Activated CD8-positive, alpha-beta memory T cell treated with anti-CD3 and anti-CD28 coated beads for 36 hours (primary cell): ENCODE results near the gene LRRC3. TPM values are rescaled to one million over a fixed set of nuclear protein-coding genes. Genes with fewer than 3 reads are reported as not detected.

ENCODE experiments used
- CTCF ChIA-PET: fragments of 350-600 bp; sonication (Branson Sonifier 250); formaldehyde crosslinking; loops from one replicate; lab custom pipeline; 2021; ENCODE audit warnings: antibody characterized with exemption; lab: Charles Lee
- POLR2A ChIA-PET: fragments of 350-600 bp; sonication (Branson Sonifier 250); formaldehyde crosslinking; loops from one replicate; lab custom pipeline; 2021; ENCODE audit warnings: antibody characterized with exemption; lab: Charles Lee
- total RNA-seq, 2 experiments: library from RNA; stranded (reverse); gene quantifications; one replicate each; pipeline ENCODE4 v1.2.3, GENCODE V29; 2021

The LRRC3 gene
- total RNA-seq, 2 experiments from 2014 or later: 1.0 TPM

GRCh38 chr21:44485796-44486195 is 30.5 kb downstream of the LRRC3 start:
- ChIA-PET CTCF (no interaction called here), POLR2A (no interaction called here)

DNA sequence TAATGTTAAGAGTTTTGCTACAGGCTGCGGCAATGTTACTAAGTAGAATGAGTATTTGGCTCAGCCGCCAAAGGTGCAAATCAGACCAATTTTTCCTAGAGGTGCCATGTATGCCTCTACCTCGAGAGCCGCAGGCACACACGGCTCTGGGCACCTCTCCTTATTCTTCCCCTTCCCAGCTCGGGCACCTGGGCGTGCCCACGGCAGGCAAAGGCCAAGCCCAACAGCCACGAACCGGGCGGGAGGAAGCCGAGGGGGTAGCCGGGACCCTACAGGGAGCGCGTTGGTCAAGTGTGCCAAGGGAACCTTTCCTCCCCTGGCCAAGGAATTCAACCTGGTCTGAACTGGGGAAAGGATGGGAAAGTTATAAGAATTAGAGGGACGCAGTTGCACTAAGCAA is 31.0 kb downstream of the LRRC3 start:
- ChIA-PET CTCF (no interaction called here), POLR2A (no interaction called here)

- ChIA-PET CTCF (interaction anchor here (0.5 to 1.2 kb wide), 3 partner anchors 31 to 51 kb away, joined by 3 to 4 read pairs (median 3); no protein-coding TSS in a partner anchor), POLR2A (no interaction called here)
These were observed 32.5 kb downstream of the LRRC3 start for GRCh38 chr21:44487831-44488230.

DNA sequence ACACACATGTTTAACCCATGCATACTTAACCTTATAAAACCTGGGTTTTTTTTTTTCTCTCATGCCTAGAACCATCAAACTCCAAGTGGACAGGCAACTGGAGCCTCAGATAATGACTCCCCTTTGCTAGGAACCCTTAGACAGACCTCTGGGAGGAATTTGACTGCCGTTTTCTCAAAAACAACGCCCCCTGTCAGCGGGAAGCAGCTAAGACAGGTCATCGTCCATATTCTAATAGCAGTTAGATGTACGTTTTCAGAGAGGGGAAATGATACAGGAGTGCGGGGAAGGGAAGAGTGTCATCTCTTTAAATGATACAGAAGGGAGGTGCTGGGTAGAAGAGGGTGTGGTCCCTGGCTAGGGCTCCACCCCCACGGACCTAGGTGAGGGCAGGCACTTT is 34.7 kb downstream of the LRRC3 start:
- CTCF ChIA-PET: interaction anchor here (0.6 to 1.2 kb wide), 2 partner anchors 10 to 38 kb away, joined by 3 to 5 read pairs; no protein-coding TSS in a partner anchor
- POLR2A ChIA-PET: no interaction called here

GRCh38 chr21:44490405-44490804 is 35.1 kb downstream of the LRRC3 start:
- POLR2A ChIA-PET: no interaction called here
- CTCF ChIA-PET: interaction anchor here (0.6 to 1.2 kb wide), 2 partner anchors 10 to 39 kb away, joined by 3 to 5 read pairs; no protein-coding TSS in a partner anchor

GRCh38 chr21:44490816-44491215 is 35.5 kb downstream of the LRRC3 start:
- CTCF ChIA-PET: interaction anchor here (1.2 kb wide), 1 partner anchor 11 kb away, joined by 5 read pairs; no protein-coding TSS in a partner anchor
- POLR2A ChIA-PET: no interaction called here

- POLR2A ChIA-PET: no interaction called here
- CTCF ChIA-PET: no interaction called here
These were observed 37.5 kb downstream of the LRRC3 start for GRCh38 chr21:44492567-44493385.

- ChIA-PET POLR2A (no interaction called here), CTCF (interaction anchor here (0.7 kb wide), 1 partner anchor 1792 kb away, joined by 3 read pairs; the partner anchor contains the start of gene YBEY)
These were observed 39.1 kb downstream of the LRRC3 start for GRCh38 chr21:44494418-44494817.

GRCh38 chr21:44494956-44495355 is 39.6 kb downstream of the LRRC3 start:
- ChIA-PET POLR2A (no interaction called here), CTCF (no interaction called here)

DNA sequence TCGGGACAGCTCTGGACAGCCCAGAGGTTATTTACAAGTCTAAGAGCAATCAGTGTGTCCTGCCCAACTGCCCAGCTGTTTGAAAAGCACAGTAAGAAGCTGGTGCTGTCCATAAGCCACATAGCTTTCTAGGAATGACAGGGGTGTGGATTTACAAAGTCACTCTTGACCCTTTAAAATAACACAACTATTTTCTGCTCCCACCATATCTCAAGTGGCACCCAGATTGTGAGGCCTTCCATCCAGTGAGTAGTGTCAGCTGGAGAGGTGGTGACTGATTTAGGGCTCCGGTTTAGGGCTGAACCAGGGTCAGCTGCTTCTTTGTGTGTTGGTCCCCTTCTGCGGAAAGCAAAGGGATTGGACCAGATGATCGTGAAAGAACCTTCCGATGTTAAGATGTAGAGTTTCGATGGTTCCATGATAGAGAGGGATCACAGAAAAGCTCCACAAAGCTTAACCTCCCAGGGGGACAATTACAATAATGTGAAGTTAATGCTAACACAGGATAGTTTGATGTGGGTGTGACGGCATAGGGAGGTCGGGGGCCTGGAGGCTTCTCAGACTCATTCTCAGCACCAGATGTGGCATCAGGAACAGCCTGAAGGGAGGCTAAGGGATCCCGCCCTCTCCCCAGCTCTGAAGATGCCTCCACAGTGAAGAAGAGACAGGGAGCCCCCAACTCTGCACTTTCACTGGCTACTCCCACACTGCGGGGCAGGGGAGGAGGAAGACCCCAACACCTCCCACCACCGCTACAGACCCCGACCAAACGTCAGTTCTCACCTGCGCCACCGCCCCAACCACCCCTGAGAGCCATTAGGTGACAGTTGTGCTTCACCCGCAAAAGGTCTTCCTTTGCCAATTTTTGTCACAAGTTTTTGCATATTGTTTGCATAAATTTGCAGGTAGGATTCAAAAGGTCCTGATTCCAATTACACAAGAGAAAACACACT is 40.6 kb downstream of the LRRC3 start:
- ChIA-PET CTCF (interaction anchor here (1.3 kb wide), 1 partner anchor 15 kb away, joined by 5 read pairs; no protein-coding TSS in a partner anchor), POLR2A (interaction anchor here (0.6 kb wide), 1 partner anchor 140 kb away, joined by 3 read pairs; no protein-coding TSS in a partner anchor)

GRCh38 chr21:44496564-44497550 is 41.5 kb downstream of the LRRC3 start:
- ChIA-PET POLR2A (no interaction called here), CTCF (interaction anchor here (1.3 kb wide), 1 partner anchor 14 kb away, joined by 5 read pairs; no protein-coding TSS in a partner anchor)

DNA sequence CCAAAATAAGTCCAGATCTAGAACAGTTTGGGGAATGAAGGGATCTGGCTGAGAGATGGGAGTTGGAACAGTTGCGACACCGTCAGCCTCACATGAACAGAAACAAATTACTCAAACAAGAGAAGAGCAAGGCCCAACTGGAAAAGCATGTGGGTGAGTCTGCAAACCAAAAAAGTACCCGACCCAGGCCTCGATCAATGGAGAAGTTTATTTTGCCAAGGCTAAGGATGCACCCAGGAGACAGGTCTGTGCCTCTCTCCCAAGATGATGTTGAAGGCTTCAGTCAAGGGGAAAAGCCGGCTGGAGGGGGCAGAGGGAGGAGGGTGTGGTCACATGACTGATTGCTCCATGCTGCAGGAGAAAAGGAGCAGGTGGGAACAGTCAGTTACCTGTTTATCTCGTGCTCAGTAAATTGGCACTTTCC is 42.4 kb downstream of the LRRC3 start:
- CTCF ChIA-PET: no interaction called here
- POLR2A ChIA-PET: no interaction called here

- ChIA-PET POLR2A (no interaction called here), CTCF (no interaction called here)
These were observed 43.2 kb downstream of the LRRC3 start for GRCh38 chr21:44498280-44499210.

DNA sequence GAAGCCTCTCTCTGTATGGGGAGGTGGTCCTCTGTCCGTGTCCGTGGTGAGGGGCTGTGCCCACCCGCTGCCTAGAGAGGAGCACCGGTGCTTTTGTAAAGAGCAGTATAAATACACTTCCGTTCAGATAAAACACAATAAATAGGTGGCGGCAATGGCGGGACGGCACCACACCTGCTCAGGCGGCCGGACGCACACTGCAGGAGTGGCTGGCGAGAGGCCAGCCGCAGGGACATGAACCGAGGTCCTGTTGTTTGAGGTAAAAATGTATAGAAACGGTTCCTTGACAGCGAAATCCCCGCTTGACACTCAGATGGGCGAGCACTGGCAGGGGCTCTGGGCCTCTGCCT is 43.9 kb downstream of the LRRC3 start:
- ChIA-PET CTCF (no interaction called here), POLR2A (no interaction called here)

DNA sequence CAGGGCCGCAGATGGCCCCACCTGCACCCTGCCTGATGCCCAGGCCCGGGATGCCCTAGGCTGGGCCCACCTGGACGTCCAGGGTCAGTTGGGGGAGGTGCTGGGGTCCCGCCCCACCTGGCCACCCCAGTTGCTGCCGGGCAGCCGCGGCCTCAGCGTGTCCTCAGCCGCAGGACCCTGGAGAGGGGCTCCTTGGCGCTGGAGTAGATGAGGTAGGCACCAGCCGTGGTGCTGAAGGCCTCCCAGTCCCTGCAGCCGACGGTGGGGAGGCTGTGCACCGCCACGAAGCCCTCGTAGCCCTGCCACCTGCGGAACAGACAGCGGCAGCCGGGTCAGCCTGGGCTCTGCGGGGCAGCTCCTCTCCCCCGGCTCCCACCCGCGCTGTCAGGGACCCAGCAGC is 44.3 kb downstream of the LRRC3 start:
- CTCF ChIA-PET: interaction anchor here (1.6 kb wide), 1 partner anchor 11 kb away, joined by 5 read pairs; no protein-coding TSS in a partner anchor

GRCh38 chr21:44500111-44500510 is 44.8 kb downstream of the LRRC3 start:
- POLR2A ChIA-PET: no interaction called here

More for the DNA sequence above, 44.3 kb downstream of the LRRC3 start:
- POLR2A ChIA-PET: no interaction called here

More at GRCh38 chr21:44500111-44500510, 44.8 kb downstream of the LRRC3 start:
- CTCF ChIA-PET: interaction anchor here (1.6 kb wide), 1 partner anchor 10 kb away, joined by 5 read pairs; no protein-coding TSS in a partner anchor
